ENCODE results near the gene NOS1AP.
"Not testable (repeated sequence)": the region's sequence is repeated elsewhere in the genome, so short reads cannot be mapped to it uniquely, and the experiment has no call there.

NOS1AP gene

DNA sequence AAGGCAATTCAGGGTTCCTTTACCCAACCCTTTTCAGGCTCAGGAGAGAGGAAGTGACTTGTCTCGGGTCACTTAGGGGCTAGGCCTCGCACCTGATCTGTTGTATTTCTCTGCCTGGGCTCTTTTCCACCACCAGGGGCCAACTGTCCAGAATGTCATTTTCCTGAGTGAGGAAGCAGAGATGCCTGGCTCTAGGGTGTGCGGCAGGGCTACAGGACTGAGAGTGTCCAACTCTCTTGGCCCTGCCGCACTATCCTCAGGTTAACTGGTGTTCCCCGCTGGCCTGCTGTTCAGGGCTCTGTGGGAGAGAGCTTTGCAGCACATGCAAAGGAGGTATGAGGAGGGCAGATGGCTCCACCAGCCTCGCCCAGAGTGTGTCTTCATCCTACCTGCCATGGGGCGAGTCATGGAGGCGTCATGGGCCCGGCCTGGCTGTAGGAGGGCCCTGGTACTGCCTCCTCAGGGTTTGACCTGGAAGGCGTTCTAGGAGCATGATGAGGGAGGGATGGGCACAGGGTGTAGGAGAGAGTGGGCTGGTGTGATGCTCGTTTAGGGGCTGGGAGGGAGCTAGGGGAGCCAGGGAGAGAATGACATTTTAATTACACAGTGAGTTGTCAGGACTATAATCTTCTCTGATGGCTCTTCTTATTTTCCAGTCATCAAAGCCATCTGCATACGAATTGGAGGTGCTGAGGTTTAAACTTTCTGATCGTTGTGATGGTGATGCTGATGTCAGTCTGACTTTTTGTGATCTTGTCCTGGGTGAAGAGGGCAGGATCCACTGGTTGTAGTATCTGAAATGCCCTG lies 128.3 kb downstream of the NOS1AP start:
- no peak for DNase-seq

DNA sequence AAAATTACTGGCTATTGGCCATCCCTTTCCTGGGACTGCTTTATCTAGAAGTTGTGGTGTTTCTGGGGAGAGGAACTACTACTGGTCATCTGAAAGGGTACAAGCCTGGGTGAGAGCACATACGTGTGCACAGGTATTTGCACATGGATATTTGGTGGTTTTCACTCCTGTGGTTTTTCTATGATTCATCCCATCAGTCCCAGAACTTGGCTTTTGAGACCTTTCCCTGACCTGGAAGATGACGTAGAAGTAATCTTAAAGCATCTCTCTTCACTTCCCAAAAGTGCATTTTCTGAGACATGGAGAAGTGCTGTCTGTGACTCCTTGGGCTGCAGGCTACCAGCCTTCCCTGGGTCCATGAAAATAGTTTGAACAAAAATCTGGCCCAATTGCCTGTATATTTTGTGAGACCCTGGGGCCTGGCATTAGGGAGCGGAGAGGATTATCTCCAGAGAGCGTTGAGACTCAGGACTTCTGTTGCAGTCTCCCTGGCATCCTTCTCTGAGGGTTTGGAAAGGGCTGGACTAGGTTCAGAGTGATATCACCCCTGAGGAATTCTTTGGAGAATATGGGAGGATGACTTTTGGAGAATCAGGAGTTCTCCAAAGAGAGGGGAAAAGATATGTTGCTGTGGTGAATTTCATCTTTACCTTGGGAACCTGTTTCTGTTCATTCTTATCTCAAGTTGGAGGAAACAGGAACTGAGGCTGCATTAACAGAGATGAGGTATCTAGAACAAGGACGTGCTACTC lies 130.8 kb downstream of the NOS1AP start:
- DNase-seq = no peak

DNA sequence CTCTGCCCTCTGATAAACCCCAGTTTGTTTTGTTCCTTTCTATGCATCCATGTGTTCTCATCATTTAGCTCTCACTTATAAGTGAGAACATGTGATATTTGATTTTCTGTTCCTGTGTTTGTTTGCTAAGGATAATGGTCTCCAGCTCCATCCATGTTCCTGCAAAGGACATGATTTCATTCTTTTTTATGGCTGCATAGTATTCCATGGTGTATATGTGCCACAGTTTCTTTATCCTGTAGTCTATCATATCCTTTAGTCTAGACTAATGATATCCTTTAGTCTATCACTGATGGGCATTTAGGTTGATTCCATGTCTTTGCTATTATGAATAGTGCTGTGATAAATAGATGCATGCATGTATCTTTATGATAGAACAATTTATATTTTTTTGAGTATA lies 131.6 kb downstream of the NOS1AP start:
- DNase-seq = not testable (repeated sequence)

DNA sequence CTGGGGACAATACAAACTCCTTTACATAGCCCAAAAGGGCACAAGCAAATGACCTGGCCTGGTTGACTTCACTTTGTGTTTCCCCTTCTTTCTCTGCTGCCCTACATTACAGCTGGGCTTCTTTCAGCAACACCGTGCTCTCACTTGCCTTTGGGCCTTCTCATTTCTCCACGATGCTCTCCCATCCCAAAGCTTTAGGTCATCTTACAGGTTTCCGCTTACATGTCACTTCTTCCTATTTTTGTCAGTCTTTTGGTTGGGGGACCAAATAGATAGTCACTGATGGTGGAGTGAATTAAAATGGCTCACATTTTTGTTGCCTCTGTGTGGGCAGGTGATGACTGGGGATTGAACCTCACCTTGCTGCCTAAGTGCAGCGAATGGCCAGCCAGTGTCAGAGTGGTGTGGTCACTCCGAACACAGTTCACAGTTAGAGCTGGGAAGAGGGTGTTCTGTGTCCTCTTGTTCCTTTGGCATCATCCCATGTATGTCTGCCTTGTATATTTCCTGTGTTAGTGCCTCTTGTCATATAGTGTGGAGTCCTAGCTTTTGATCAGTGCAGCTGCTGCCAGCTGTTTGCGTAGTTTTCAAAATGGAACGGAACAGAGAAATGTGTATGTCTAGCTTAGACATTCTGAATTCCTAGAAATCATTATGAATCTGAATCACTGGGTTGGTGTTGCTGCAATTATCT lies 134.8 kb downstream of the NOS1AP start:
- DNase-seq = no peak

DNA sequence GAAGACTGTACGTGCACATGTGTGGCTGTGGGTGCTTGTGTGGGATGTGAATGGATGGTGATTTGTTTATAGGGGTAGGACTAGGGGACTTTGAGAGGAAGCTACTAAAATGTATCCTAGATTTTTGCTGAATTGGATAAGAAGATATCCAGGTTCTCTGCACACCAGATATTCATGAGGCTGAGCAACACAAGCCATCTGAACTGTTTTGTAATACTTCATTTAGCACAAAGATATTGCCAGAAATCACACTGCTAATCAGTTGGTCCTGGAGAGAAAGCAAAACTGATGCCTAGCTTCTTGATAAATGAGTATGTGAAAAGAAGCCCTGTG lies 135.3 kb downstream of the NOS1AP start:
- no peak for DNase-seq

DNA sequence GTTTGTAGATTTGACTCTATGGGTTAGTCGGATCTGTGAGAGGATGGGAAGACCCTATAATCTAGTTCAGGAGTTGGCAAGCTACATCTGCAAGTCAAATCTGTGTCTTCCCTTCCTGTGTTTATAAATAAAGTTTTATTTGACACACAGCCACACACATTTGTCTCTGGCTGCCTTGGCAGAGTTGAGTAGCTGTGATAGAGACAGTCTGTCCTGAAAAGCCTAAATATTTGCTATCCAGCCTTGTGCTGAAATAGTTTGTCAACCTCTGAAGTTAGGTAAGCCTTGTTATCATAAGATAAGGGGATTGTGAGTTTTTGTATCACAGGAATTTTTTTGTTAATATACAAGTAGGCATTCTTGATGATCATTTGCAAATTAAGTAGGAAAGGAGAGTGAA lies 136.8 kb downstream of the NOS1AP start:
- DNase-seq = no peak

DNA sequence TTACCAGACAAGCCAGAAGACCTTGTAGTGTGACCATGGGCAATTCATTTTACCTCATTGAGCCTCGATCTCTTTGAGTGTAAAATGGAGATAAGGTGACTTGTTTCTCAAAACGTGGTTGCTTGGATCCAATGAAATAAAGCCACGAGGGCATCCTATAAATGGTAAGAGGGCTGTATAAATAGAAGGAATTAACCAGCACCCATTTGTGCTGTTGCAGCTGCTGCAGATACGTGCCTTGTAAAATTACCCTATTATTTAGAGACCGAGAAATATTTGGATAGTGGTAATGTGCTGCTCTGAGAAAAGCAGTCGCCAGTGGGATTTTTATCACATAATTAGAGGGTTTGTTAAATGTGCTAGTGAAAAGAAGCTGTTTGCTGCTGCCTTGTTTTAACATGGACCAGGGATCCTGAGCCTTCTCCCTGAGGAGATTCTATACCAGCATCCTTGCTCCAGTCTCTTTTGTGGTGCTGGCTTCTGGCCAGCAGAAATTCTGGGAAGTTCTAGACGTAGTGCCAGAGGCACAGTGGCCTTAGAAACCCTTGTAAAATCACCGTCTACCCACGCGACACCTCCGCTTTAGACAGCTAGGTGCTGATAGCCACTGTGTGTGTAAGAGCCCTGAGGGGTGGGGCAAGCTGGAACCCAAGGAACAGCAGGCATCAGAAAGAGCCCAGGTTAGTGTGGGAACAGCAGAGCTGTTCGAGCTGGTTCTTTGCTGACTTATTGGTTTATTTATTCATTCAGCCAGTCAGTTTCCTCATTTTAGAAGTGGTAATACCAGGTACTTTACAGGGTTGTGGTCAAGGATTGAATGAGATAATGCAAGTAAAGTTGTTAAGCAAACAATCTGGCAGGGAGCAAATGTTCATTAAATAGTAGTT lies 137.5 kb downstream of the NOS1AP start:
- no peak for DNase-seq

DNA sequence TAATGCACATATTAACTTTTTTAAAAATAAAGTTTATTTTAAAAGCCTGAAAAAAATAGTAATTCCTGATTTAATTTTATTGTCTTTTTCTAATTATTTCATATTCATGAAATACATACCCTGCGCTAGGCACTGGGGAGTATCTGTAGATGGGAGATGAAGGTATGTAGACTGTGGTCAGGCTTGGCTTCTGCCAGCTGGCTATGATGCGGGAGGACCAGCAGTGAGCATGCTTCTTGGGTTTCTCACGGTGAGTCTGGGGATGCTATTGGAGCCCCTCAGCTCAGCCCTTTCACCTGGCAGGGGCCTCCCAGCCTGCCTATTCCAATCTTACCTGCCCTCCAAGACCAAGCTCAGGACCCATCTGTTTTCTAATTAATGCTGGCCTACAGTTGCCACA lies 138.4 kb downstream of the NOS1AP start:
- DNase-seq = no peak

DNA sequence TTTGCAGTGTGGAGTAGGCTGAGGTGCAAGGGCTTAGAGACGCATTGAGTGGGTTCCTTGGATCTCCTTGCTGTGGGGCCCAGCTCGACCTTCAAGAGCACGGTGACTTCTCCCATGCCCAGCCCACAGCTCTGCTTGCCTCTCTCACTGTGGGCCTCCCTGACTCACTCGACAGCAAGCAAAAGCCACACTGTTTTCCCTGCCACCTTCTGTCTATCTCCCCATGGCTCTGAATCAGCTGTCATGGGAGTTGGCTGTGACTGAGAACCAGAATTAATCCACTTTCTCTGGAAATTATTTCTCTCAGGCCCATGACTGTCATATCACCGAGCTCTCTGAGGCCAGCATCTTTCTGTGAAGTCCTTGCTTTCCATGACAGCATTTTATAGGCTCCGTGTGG lies 140.7 kb downstream of the NOS1AP start:
- no peak for DNase-seq

DNA sequence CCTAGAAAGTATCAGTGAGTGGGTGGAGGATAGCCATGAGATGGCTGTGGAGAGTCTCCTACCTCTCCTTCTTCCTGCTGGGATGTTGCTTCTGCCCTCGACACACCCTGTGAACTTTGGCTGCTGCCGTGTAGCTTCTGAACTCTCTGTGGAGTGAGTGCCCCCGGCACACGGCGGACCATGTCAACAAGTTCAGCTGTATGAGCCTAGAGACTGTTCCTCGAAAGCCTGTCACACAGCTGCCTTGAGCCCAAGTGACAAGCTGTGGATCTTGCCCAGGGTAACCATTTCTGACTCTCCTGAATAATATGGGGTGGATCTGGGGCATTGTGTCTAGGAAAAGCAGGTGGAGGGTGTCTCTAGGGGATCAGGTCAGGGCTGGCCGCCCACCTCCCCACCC lies 143.2 kb downstream of the NOS1AP start:
- no peak for DNase-seq

DNA sequence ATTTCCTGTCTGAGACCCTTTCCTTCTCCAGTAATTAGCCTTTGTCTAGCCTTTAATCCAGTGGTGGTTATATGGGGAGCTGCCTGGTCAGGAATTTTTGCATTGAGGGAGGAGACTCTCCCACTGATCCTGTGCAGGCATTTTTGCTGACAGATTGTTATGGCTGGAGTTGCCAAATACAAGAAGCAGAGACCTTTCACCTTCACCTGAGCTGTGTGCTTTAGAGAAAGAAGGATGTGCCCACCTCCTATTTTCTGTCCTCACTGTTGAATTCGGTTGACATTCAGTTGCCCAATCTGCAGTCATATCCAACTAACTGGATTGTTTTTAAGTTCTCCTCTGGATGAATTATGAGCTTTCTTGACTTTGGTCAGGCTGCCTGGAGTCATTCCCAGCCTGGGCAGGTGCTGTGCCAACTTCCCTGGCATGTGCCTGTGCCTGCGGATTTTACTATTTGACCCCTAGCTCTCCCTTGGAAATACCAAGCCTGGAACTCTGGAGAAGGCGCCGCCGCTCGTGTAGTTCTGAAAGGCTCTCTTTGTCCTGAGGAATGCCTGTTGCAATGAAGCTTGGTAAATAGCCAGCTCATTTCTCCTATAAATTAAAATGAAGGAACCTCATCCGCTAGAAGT lies 143.9 kb downstream of the NOS1AP start:
- no peak for DNase-seq

DNA sequence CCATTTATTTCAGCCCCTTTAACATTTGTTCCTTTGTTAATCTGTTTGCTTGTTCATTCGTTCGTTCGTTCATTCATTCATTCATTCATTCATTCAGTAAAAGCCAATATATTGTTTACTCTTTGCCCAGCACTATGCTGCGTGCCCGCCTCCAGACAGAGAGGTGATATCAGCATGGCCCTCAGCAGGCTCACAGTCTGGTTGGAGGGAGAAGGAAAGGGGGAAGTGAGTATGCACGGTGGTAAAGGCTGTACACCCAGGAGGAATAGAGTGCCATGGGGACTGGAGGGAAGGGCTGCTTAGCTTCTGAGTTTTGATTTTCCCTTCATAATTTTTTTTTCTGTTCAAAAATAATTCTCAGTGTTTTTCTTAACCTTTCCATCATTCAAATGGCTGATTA lies 144.7 kb downstream of the NOS1AP start:
- no peak for DNase-seq

DNA sequence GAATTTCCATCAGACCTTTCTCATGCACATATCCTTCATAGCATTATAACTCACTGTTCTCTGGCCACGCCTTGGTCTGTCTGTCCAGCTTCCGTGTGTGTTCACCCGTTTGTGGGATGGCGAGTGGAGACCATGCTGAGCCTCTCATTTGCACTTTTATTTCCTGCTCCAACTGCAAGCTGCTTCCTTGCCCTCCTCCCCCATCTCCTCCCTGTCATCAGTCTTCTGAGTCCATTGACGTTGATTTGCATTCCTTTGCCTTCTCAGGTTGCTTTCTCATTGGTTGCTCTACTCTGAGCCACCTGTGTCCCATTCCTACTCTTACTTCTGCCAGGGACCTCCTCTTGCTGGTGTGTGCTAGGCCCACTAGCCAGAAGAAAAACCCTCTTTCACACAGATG lies 146.4 kb downstream of the NOS1AP start:
- DNase-seq = no peak

DNA sequence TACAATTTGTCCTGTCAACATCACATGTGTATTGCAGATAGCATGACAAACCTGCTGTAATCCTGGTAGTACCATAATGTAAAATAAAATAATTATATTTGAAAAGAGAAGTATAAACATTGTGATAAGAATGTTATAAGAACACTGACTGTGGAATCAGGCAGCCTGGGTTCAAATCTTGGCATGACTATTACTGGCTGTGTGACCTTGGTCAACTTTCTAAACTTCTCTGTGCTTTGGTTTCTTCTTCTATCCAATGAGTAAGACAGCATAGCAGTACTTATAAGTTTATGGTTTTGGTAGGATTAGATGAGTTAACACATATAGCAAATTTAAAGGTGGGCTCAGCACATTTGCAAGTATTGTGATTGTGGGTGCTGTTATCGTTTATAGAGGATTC lies 147.1 kb downstream of the NOS1AP start:
- no peak for DNase-seq

DNA sequence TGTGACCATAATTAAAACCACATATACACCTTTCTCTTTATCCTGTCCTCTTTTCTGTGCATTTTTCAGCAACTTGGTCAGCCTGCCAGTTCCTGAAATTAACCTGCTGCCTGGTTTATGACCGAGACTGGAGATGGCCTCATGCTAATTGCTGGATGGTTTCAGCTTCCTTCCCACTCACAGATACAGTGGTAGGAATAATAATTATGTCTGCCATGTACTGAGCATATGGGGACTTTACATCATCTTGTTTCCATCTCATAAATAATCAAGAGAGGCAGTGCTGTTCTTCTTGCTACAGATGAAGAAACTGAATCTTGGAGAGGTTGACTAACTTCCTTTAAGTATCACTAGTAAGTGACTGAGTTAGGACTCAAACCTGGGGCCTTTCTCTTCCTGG lies 148.2 kb downstream of the NOS1AP start:
- no peak for DNase-seq

DNA sequence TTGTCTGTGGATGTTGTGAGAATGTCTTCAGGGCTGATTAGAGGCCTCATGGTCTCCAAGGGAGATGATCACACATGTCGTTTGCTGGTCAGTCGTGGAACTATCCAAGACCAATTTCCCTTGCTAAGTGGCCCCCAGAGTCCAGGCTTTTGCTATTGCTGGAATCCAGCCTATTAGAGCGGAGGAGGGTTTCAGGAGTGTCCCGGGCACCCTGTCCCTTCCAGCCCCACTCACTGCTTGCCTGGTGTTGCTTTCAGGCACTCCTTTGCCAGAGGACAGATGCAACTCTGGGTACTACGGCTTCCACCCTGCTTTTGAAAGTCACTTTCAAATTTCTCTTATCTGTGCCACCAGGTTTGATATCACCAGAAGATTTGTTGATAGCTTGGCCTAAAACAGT lies 149.1 kb downstream of the NOS1AP start:
- no peak for DNase-seq

DNA sequence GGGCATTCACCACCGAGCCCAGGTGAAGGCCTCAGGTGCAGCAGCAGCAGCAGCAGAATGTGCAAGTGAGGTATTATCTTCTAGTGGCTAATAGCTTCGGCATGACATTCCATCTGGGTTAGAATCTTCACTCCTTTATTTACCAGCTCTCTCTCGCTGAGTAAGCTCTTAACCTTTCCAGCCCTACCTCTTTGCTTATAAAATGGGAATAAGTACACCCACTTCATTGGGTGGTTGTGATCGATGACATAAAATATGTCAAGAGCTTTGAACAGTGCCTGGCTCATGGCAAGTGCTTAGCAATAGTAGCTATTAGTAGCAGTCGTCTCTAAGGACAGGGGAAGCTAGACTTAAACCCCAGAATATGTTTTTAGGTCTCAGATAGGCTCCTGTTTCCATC lies 149.5 kb downstream of the NOS1AP start:
- DNase-seq = no peak

DNA sequence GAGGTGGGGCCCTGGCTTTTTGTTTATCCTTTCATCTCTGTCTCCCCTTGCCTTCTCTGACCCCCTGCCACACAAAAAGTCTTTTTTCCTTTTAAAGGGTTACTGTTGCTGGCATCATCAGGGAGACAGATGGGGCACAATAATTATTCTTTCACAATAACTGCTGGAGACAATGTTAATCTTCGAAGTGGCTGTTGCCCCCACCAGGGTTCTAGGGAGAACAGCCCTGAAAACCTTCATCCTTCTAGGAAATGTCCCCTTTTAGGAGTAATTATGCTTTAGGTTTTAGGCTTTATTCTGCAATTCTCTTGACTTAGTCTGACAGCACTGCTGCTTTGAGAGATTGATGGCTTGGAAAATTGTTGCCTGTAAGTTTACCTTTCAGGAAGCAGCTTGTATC lies 150.0 kb downstream of the NOS1AP start:
- DNase-seq = no peak

DNA sequence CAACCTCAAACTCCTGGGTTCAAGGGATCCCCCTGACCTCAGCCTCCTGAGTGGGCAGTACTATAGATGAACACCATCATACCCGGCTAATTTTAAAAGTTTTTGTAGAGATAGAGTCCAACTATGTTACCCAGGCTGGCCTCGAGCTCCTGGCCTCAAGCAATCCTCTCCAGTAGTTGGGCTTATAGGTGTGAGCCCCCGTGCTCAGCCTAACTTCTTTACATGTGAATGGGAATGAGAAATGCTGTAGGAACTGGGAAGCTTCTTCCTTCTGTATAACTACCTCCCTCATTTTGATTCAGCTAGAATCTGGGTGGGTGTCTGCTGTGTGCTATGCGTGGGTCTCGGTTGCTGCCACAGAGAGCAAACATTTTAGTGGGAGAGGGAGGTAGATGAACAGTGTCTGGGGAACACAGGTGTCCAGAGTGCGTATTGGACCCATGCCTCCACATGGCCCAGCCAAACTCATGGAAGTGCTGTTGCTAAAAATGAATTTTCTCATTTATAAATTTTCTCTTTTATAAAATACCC lies 150.6 kb downstream of the NOS1AP start:
- no peak for DNase-seq

DNA sequence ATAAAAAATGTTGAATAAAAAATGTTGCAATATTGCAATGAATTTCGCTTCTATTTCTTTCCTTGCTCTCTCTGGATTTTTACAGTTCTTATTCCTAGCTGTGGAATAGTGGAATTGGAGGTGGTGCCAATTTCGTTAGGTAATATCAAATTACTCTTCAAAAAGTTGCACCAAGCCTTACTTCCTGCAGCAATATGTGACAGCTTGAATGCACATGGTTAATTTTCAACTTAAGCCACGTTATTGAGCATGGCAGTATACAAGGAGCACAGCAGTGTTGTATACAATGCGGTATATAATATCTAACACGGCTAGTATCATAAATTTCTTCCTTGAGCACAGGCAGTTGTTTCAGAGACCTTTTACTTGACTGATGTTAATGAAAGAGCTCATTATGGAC lies 152.5 kb downstream of the NOS1AP start:
- DNase-seq = no peak

DNA sequence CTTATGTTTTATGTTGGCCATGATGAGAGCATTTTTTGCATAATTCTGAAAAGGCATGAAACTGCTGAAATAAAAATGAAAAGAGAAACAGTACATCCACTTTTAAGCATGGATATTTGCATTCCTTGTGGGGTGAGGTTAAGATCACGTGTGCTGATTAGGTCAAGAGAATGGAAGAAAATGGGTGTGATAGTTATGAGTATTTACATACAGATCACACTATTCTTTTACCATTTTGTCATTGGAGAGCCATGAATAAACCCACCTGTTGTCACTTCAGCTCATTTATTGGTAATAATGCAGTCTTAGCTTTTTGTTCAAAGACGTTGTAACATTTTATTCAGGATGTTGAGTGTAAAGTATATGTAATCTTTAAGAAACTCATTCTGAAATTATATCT lies 153.2 kb downstream of the NOS1AP start:
- DNase-seq = no peak

DNA sequence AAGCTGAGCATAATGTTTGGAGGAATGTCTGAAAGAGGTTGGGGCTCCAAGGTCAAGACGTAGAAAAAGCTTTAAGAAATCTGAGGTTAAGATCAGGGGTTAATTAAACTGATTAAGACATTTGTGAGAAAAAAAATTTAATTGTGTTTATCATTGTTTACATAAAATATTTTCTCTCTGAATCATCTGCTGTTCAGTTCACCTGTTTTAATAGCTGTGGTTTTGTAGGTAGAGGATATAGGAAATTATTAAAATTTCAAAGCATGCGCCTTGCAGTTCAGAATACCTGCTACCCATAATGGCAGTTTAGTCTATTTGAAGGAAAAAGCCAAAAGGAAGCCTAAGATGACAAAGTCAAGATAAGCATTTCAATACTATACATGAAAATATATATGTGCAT lies 154.0 kb downstream of the NOS1AP start:
- DNase-seq = no peak

Measured in stimulated activated CD4-positive, alpha-beta T cell treated with anti-CD3 and anti-CD28 coated beads, Interleukin-4, amount 100 ng/mL, for 4 hours (primary cell).